Skin of body (tissue), 2 donors: ENCODE data around the gene TKFC. TPM values are rescaled to one million over a fixed set of nuclear protein-coding genes. Genes with fewer than 3 reads are reported as not detected.
"Not testable (repeated sequence)": the region's sequence is repeated elsewhere in the genome, so short reads cannot be mapped to it uniquely, and the experiment has no call there.

Experiments used
- DNase-seq: peaks from one replicate; lab custom pipeline; 2025; lab: John Stamatoyannopoulos, UW
- total RNA-seq: library from RNA; depleted of rRNA; stranded (reverse); fragments of >200 nt; gene quantifications from one replicate; pipeline ENCODE4 v1.2.3, GENCODE V29; 2014

Gene TKFC
- total RNA-seq, 1 donor from 2014 or later = 13.0 TPM

DNA sequence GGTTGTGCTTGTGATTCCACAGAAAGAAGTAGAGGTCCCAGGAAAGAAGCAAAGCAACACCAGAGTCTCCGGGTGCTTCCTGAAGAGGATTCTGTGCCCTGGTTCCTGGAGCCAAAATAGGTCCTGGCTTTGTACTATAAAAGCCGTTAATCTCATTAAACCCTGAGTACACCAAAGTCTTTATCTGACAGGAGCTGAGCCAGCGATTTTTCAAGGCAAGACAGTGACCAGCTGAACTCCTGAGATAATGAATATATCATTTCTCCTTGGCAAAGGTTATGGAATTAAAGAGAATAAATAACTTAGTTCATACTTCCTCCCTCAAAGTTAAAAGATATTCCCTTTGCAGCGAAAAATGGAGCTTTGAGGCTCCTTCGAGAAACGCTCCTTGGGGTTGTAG lies 34.4 kb downstream of the TKFC start:
- DNase-seq = no peak

- no peak for DNase-seq
These were observed 35.6 kb downstream of the TKFC start for GRCh38 chr11:61368646-61369045.

DNA sequence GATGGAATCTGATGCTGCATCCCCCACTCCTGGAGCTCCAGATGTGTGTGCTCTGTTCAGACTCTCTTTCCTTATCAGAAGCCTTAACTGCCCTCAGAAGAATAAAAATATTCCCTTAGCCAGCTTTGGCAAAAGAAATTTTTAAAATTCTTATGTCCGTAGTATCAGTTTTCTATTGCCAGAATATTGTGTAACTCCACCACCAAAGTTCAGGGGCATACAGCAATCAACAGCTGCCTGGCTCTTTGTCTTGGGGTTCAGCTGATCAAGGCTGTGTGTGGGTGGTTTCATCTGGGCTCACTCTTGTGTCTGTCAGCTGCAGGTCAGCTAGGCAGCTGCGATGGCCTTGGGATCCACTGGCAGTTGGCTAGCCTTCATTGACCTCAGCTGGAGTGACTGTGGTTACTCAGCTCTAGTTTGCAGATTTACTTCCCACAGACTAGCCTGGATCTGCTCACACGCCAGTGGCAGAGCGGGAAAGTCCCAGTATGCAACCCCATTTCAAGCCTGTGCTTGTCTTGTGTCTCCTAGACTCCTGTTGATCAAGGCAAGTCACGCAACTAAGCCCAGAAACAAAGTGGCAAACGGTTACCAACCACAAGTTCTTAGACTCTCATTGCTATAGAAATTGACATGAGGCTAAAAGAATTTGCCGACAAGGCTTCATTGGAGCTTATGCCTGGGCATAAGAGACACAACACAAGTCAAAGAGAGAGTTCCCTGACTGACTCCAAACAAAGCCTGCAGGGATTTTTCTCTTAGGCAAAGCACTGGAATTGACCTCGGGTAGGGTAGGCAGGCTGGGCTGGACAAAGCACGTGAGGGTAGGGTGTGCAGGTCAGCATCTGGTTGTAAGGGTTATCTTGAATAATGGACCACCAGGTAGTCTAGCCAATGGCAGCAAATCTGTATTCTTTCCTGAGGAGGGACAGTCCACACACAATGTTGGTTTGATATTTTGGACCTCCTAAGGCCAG lies 36.6 kb downstream of the TKFC start:
- DNase-seq = no peak

GRCh38 chr11:61370349-61371005 lies 37.4 kb downstream of the TKFC start:
- no peak for DNase-seq

- DNase-seq = no peak
These were observed 39.8 kb downstream of the TKFC start for GRCh38 chr11:61372659-61373420.

DNA sequence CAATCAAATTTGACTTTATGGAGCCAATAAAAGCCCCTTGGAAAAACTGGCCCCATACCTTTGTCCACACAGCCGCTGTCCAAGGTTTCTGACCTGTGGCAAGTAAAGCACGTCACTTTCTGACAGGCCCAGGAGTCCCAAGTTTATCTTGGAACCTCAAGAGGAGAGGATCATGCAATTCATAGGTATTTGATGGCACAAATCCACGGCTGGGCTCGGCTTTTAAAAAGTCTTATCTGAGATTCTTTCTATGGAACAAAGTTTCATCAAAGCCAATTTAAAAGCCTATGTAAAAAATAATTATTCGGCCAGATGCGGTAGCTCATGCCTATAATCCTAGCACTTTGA lies 42.7 kb downstream of the TKFC start:
- no peak for DNase-seq

DNA sequence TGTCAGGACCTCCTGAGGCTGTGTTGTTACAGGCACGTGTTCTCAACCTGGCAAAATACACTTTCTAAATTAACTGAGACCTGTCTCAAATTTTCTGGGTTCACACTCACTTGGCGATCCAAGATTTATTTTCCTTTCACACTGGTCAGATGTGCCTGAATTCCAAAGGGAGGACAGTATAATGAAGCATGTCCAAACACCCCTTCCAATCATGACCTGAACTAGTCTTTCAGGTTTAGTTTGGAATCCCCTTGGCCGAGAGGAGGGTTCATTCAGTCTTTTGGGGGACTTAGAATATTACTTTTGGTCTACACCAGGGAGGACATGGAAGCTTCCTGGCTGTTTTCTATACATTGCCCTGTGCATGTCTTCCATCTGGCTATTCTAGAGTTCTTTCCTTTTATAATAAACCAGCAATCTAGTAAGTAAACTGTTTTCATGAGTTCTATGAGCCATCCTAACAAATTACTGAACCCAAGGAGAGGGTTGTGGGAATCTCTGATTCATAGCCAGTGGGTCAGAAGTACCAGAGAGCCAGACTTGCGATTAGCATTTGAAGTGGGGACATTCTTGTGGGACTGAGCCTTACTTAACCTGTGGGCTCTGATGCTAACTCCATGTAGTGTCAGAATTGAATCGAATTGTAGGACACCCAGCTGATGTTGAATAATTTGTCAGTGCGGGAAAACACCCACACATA lies 44.6 kb downstream of the TKFC start:
- DNase-seq = no peak

- peak; percentile 57 for DNase-seq
These were observed 45.8 kb downstream of the TKFC start for GRCh38 chr11:61378713-61379313.

DNA sequence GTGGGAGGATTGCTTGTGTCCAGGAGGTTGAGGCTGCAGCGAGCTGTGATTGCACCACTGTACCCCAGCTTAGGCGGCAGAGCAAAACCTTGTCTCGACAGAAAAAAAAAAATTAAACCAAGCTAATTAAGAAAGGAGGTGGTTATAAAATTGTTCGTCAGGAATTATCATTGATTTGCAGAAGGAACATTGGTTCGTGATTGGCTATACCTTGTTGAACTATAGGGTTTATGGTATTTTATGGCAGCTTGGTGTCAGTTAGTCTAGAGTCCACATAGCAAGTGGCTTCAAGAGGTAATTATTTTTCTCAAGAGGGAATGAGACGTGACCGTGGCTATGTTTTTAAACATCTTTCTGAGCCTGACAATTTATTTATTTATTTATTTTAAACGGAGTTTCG lies 47.9 kb downstream of the TKFC start:
- DNase-seq = no peak

- DNase-seq = not testable (repeated sequence)
These were observed 50.8 kb downstream of the TKFC start for GRCh38 chr11:61383859-61384258.

- no peak for DNase-seq
These were observed 51.5 kb downstream of the TKFC start for GRCh38 chr11:61384271-61385242.

DNA sequence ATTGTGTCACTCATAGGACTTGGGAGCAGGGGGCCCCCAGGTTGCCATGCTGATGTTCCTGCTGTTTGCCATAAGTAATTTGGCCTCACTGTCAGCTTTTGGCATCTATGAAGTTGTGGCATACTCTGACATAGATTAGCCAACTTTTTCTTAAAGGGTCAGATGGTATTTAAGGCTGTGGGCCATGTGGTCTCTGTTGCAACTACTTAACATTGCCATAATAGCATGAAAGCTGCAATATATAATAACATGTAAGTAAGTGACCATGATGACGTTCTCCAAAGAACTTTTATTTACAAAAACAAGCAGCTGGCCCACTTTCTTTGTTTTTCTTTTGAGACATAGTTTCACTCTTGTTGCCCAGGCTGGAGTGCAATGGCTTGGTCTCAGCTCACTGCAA lies 57.1 kb downstream of the TKFC start:
- no peak for DNase-seq

- peak; percentile 16 for DNase-seq
These were observed 60.1 kb downstream of the TKFC start for GRCh38 chr11:61392981-61393595.

Other genes starting within 250 kb of the TKFC start
- gene CD5, start 230.7 kb upstream of the TKFC start, total RNA-seq = 0.20 TPM
- gene VPS37C, start 171.8 kb upstream of the TKFC start, total RNA-seq = 9.9 TPM
- gene PGA3, start 129.7 kb upstream of the TKFC start, total RNA-seq = 0.89 TPM
- gene PGA4, start 110.9 kb upstream of the TKFC start, total RNA-seq = 3.5 TPM
- gene PGA5, start 92.1 kb upstream of the TKFC start, total RNA-seq = 0.39 TPM
- 0.49 TPM for gene VWCE, start 37.9 kb upstream of the TKFC start, total RNA-seq
- 158 TPM for gene DDB1, start 123 bp upstream of the TKFC start, total RNA-seq
- 13.4 TPM for gene CYB561A3, start 28.7 kb downstream of the TKFC start, total RNA-seq
- 16.6 TPM for gene TMEM138, start 29.1 kb downstream of the TKFC start, total RNA-seq
- gene TMEM216, start 59.4 kb downstream of the TKFC start, total RNA-seq = 8.3 TPM
- 29.1 TPM for gene CPSF7, start 96.7 kb downstream of the TKFC start, total RNA-seq
- gene SDHAF2, start 96.9 kb downstream of the TKFC start, total RNA-seq = 33.3 TPM
- 0.49 TPM for gene LRRC10B, start 175.5 kb downstream of the TKFC start, total RNA-seq
- 1.7 TPM for gene SYT7, start 247.8 kb downstream of the TKFC start, total RNA-seq